HG03575 (cell line): ENCODE data around the gene CD226.
"Not testable (repeated sequence)": the region's sequence is repeated elsewhere in the genome, so short reads cannot be mapped to it uniquely, and the experiment has no call there.

Experiments
- ATAC-seq: cut with Tn5 transposase; IDR thresholded peaks from one replicate; pipeline ENCODE4 v1.9.1; 2021; ENCODE audit not compliant: unreplicated experiment, insufficient number of reproducible peaks, low FRiP score; ENCODE audit errors: extremely low read depth

Gene CD226

DNA sequence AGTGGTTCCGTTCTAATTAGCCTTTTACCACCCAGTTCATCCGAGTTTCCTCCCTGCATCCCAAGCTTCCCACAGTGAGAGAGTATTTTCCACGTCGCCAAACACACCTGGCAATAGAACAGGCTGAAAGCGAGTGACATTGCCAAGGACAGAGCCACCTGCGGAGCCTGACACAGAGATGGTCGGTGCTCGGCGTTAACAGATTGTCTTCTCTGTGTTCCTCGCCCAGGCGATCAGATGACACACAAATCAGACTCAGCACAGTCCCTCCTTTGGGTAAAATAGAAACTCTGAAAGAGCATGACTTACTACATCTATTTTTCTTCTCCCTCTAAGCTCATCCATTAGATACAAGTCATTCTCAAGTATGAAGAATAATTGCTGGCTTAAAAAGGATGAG lies 107.7 kb downstream of the CD226 start:
- ATAC-seq: no peak

DNA sequence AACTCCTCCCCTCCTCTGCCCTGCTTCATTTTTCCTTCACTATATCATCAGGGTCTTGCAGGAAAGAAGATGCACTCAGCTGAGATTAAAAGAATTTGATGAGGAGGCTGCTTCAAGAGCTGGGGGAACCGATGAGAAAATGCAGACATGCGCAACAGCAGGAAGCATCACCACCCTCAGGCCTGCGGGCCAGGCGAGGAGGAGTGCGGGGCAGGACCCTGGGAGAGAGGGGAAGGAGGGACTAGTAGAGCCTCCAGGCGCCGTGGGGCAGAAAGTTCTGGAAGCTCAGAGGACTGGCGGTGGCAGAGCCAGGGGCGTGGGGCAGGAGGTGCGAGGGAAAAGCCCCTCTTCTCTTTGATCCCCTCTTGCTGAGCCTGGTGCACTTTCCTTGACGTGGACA lies 108.2 kb downstream of the CD226 start:
- no peak for ATAC-seq

GRCh38 chr18:69838620-69839411 lies 108.9 kb downstream of the CD226 start:
- ATAC-seq: no peak

- no peak for ATAC-seq
Observed at GRCh38 chr18:69838003-69838402, 109.7 kb downstream of the CD226 start.

- ATAC-seq: not testable (repeated sequence)
Observed at GRCh38 chr18:69834980-69835379, 112.7 kb downstream of the CD226 start.

DNA sequence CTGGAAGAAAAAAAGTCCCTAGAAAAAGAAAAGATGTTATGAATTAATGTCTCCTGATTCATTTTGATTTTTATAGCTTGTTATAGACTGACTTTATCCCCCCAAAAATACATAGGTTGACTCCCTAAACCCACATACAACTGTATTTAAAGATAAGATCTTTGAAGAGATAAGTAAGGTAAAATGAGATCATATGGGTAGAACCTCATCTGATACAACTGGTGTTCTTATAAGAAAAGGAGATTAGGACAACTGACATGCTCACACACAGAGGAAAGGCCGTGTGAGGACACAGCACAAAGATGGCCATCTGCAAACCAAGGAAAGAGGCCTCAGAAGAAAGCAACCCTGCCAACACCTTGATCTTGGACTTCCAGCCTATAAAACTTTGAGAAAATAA lies 117.5 kb downstream of the CD226 start:
- no peak for ATAC-seq

DNA sequence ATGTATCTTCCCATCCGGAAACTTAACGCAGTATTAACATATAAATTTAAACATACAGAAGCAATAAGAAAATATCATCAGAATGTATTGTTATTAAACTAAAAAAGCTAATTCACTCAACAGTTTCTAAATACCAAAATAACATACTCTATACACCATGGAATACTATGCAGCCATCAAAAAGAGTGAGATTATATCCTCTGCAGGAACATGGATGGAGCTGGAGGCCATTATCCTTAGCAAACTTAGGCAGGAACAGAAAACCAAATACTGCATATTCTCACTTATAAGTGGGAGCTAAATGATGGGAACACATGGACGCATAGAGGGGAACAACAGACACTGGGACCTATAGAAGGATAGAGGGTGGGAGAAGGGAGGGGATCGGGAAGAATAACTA lies 127.1 kb downstream of the CD226 start:
- no peak for ATAC-seq

DNA sequence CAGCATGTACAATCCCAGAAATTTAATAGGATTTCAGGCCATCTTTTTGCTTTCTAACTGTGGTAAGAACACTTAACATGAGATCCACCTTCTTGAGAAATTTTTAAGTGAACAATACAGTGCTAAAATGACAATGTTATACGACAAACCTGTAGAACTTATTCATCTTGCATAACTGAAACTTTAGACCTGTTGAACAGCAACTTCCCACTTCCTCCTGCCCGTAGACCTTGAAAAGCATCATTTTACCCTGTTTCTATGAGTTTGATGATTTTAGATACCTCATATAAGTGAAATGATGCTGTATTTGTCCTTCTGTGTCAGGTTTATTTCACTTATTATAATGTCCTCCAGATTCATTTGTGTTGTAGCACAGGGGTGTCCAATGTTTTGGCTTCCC lies 128.2 kb downstream of the CD226 start:
- ATAC-seq: no peak

GRCh38 chr18:69817335-69817940 lies 130.2 kb downstream of the CD226 start:
- no peak for ATAC-seq

DNA sequence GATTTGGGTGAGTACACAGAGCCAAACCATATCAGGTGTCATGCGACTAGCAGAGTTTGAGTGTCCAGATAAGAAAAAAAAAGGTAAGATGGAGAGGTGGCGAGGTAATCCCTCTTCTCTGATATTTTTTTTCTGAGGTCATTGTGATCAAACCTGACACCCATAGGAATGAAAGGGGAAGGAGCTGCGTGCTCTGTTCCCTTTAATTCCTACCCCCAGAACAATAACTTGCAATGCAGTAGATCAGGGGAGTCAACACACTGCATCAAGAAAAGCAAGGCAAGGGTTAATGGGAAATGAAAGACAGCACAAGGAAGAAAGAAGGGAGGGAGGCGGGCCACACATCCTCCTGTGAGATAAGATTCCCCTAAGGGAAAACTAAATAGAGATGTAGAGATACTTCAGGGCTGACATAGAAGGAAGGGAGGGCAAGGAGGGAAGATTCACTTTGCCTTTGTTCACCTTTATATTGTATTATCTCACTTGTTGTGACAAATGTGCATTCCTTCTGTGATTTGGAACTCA lies 132.8 kb downstream of the CD226 start:
- no peak for ATAC-seq

- ATAC-seq: no peak
Observed at GRCh38 chr18:69813559-69813958, 134.1 kb downstream of the CD226 start.

DNA sequence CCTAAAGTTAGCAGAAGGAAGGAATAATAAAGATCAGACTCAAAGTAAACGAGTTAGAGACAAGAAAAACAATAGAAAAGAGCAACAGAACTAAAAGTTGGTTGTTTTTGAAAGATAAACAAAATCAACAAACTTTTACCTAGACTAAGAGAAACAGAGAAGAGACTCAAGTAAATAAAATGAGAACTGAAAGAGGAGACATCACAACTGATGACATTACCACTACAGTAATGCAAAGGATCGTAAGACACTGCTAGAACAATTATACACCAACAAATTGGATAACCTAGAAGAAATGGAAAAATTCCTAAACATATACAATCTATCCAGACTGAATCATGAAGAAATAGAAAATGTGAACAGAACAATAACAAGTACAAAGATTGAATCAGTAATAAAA lies 139.3 kb downstream of the CD226 start:
- no peak for ATAC-seq

- no peak for ATAC-seq
Observed at GRCh38 chr18:69804776-69805501, 142.7 kb downstream of the CD226 start.
